Measurements from ENCODE around the gene B4GALNT4.
"Not testable (repeated sequence)": the region's sequence is repeated elsewhere in the genome, so short reads cannot be mapped to it uniquely, and the experiment has no call there.

The B4GALNT4 gene

GRCh38 chr11:373716-374551, 4.6 kb downstream of the B4GALNT4 start:
- no peak for DNase-seq (ENCODE audit: low read depth in 3 of 3)

GRCh38 chr11:375065-376025, 6.0 kb downstream of the B4GALNT4 start:
- DNase-seq (ENCODE audit: low read depth in 3 of 3), result no peak

GRCh38 chr11:376531-377173, 7.4 kb downstream of the B4GALNT4 start:
- DNase-seq (ENCODE audit: low read depth in 3 of 3), result no peak

GRCh38 chr11:377174-377865, 8.0 kb downstream of the B4GALNT4 start:
- no peak for DNase-seq (ENCODE audit: low read depth in 3 of 3)

GRCh38 chr11:377883-378500, 8.7 kb downstream of the B4GALNT4 start:
- DNase-seq (ENCODE audit: low read depth in 3 of 3), result no peak

- no peak for DNase-seq (ENCODE audit: low read depth in 3 of 3)
These were observed 10.2 kb downstream of the B4GALNT4 start for GRCh38 chr11:379205-380094.

- DNase-seq (ENCODE audit: low read depth in 3 of 3), result no peak
These were observed 10.8 kb downstream of the B4GALNT4 start for GRCh38 chr11:380095-380480.

GRCh38 chr11:380491-380890, 11.2 kb downstream of the B4GALNT4 start:
- no peak for DNase-seq (ENCODE audit: low read depth in 3 of 3)

- no peak for DNase-seq (ENCODE audit: low read depth in 3 of 3)
These were observed 11.7 kb downstream of the B4GALNT4 start for GRCh38 chr11:380996-381395.

- no peak for DNase-seq (ENCODE audit: low read depth in 3 of 3)
These were observed 12.3 kb downstream of the B4GALNT4 start for GRCh38 chr11:381501-382072.

- no peak for DNase-seq (ENCODE audit: low read depth in 3 of 3)
These were observed 12.9 kb downstream of the B4GALNT4 start for GRCh38 chr11:382081-382629.

GRCh38 chr11:383431-383830, 14.1 kb downstream of the B4GALNT4 start:
- no peak for DNase-seq (ENCODE audit: low read depth in 3 of 3)

- no peak for DNase-seq (ENCODE audit: low read depth in 3 of 3)
These were observed 15.2 kb downstream of the B4GALNT4 start for GRCh38 chr11:384511-384910.

- no peak for DNase-seq (ENCODE audit: low read depth in 3 of 3)
These were observed 16.5 kb downstream of the B4GALNT4 start for GRCh38 chr11:385594-386351.

- no peak for DNase-seq (ENCODE audit: low read depth in 3 of 3)
These were observed 17.2 kb downstream of the B4GALNT4 start for GRCh38 chr11:386483-386882.

- no peak for DNase-seq (ENCODE audit: low read depth in 3 of 3)
These were observed 18.0 kb downstream of the B4GALNT4 start for GRCh38 chr11:387193-387793.

GRCh38 chr11:389369-389768, 20.1 kb downstream of the B4GALNT4 start:
- not testable (repeated sequence) for DNase-seq (ENCODE audit: low read depth in 3 of 3)

- no peak for DNase-seq (ENCODE audit: low read depth in 3 of 3)
These were observed 20.9 kb downstream of the B4GALNT4 start for GRCh38 chr11:390175-390574.

Data from stimulated activated CD4-positive, alpha-beta T cell treated with anti-CD3 and anti-CD28 coated beads, TNF-alpha, amount 100 ng/mL, for 24 hours (primary cell).